ENCODE measurements around the gene TRIM50. TPM values are rescaled to one million over a fixed set of nuclear protein-coding genes. Genes with fewer than 3 reads are reported as not detected.

Gene TRIM50
- total RNA-seq, 1 donor from 2014 or later, result not detected

- DNase-seq (ENCODE audit: low read depth, low spot score), result no peak
- no peak overlapping the region for H3K27ac Mint-ChIP-seq (ENCODE audit: unreplicated experiment)
- TF ChIP-seq CTCF (conservative IDR thresholded peaks at IDR 0.05), result no peak
- peaks cover 3% of the 10 kb centered on the region for H3K9me3 Mint-ChIP-seq
- peaks cover 14% of the 10 kb centered on the region for H3K4me1 Mint-ChIP-seq
- H3K36me3 Mint-ChIP-seq (ENCODE audit: low read depth), result no peaks in the 10 kb centered on the region
- H3K27me3 Mint-ChIP-seq (ENCODE audit: low read depth), result no peaks in the 10 kb centered on the region
- H3K4me3 Mint-ChIP-seq, result no peak overlapping the region
Observed at GRCh38 chr7:73359746-73360375, 32.0 kb upstream of the TRIM50 start.

- Mint-ChIP-seq H3K4me1 (peaks cover 19% of the 10 kb centered on the region), H3K4me3 (no peak overlapping the region), H3K27me3 (ENCODE audit: low read depth) (no peaks in the 10 kb centered on the region), H3K36me3 (ENCODE audit: low read depth) (no peaks in the 10 kb centered on the region), H3K27ac (ENCODE audit: unreplicated experiment) (no peak overlapping the region), H3K9me3 (peaks cover 3% of the 10 kb centered on the region)
- no peak for DNase-seq (ENCODE audit: low read depth, low spot score)
- TF ChIP-seq CTCF (conservative IDR thresholded peaks at IDR 0.05), result no peak
Observed at GRCh38 chr7:73359306-73359705, 31.4 kb upstream of the TRIM50 start.

GRCh38 chr7:73358590-73359275 is 30.9 kb upstream of the TRIM50 start:
- Mint-ChIP-seq H3K36me3 (ENCODE audit: low read depth) (no peaks in the 10 kb centered on the region), H3K4me3 (no peak overlapping the region), H3K27ac (ENCODE audit: unreplicated experiment) (no peak overlapping the region), H3K4me1 (peaks cover 20% of the 10 kb centered on the region), H3K27me3 (ENCODE audit: low read depth) (no peaks in the 10 kb centered on the region), H3K9me3 (peaks cover 3% of the 10 kb centered on the region)
- no peak for DNase-seq (ENCODE audit: low read depth, low spot score)
- no peak for TF ChIP-seq CTCF (conservative IDR thresholded peaks at IDR 0.05)

GRCh38 chr7:73356159-73356558 is 28.3 kb upstream of the TRIM50 start:
- peaks cover 24% of the 10 kb centered on the region for H3K4me1 Mint-ChIP-seq
- no peak overlapping the region for H3K4me3 Mint-ChIP-seq
- no peak overlapping the region for H3K27ac Mint-ChIP-seq (ENCODE audit: unreplicated experiment)
- no peak for DNase-seq (ENCODE audit: low read depth, low spot score)
- H3K36me3 Mint-ChIP-seq (ENCODE audit: low read depth), result no peaks in the 10 kb centered on the region
- H3K27me3 Mint-ChIP-seq (ENCODE audit: low read depth), result no peaks in the 10 kb centered on the region
- no peak for TF ChIP-seq CTCF (conservative IDR thresholded peaks at IDR 0.05)
- H3K9me3 Mint-ChIP-seq, result peaks cover 3% of the 10 kb centered on the region

- no peak for TF ChIP-seq CTCF (conservative IDR thresholded peaks at IDR 0.05)
- no peaks in the 10 kb centered on the region for H3K27me3 Mint-ChIP-seq (ENCODE audit: low read depth)
- no peaks in the 10 kb centered on the region for H3K9me3 Mint-ChIP-seq
- no peak for DNase-seq (ENCODE audit: low read depth, low spot score)
- H3K4me1 Mint-ChIP-seq, result peaks cover 34% of the 10 kb centered on the region
- H3K36me3 Mint-ChIP-seq (ENCODE audit: low read depth), result no peaks in the 10 kb centered on the region
- H3K27ac Mint-ChIP-seq (ENCODE audit: unreplicated experiment), result peak overlapping the region; percentile 19
- H3K4me3 Mint-ChIP-seq, result no peak overlapping the region
Observed at GRCh38 chr7:73354821-73355220, 26.9 kb upstream of the TRIM50 start.

Data from neural crest cell (in vitro differentiated cells).